HG03025 (cell line): ENCODE data around the gene ENDOG.
"Not testable (repeated sequence)": the region's sequence is repeated elsewhere in the genome, so short reads cannot be mapped to it uniquely, and the experiment has no call there.

Experiments
- ATAC-seq: cut with Tn5 transposase; IDR thresholded peaks from one replicate; pipeline ENCODE4 v1.9.1; 2021; ENCODE audit warnings: mild to moderate bottlenecking, moderate library complexity; ENCODE audit not compliant: unreplicated experiment, low FRiP score

The ENDOG gene

DNA sequence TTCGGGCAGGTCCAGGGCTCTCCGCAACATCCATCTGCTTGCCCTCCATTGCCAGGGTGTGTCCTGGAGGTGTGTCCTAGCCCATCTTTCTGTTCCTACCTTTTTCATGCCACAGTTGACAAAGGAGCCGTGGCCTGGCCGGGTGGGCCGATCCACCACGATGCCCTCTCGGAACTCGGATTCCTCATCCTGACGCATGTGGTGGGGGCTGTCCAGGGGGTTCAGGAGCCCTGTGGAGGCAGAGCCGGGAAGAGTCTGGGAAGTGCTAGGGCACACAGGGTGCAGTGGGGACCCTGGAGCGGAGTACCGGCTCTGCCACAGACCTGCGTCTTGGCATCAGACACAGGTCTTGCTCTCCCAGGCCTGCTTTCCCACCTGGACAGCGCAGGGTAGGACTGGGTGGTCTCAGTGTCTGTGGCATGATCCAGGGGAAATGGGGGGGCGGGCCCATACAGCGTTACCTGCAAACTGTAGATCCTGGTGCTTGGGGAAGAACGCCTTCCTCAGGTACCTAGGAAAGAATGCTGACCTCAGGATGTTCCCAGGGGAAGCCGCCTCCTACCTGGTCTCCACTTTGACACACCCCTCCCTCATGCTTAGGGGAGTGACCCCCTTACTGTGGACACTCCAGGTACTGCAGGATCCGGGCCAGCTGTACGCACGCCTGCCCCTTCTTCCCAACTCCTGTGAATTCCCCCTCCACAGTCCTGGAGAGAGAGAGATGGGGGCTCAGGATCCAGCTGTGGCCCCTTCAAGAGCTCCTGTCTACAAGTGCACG, 7.8 kb downstream of the ENDOG start:
- ATAC-seq: no peak

DNA sequence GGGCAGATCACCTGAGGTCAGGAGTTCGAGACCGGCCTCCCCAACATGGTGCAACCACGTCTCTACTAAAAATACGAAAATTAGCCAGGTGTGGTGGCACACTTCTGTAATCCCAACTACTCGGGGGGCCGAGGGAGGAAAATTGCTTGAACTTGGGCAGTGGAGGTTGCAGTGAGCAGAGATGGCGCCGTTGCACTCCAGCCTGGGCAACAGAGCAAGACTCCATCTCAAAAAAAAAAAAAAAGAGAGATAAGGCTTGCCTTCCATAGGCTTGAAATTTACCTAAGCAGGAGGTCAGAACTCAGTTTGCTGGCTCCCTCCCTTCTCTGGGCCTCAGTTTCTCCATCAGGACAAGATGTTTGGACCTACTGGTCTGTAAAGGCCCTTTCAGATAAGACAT, 10.0 kb downstream of the ENDOG start:
- ATAC-seq: no peak

DNA sequence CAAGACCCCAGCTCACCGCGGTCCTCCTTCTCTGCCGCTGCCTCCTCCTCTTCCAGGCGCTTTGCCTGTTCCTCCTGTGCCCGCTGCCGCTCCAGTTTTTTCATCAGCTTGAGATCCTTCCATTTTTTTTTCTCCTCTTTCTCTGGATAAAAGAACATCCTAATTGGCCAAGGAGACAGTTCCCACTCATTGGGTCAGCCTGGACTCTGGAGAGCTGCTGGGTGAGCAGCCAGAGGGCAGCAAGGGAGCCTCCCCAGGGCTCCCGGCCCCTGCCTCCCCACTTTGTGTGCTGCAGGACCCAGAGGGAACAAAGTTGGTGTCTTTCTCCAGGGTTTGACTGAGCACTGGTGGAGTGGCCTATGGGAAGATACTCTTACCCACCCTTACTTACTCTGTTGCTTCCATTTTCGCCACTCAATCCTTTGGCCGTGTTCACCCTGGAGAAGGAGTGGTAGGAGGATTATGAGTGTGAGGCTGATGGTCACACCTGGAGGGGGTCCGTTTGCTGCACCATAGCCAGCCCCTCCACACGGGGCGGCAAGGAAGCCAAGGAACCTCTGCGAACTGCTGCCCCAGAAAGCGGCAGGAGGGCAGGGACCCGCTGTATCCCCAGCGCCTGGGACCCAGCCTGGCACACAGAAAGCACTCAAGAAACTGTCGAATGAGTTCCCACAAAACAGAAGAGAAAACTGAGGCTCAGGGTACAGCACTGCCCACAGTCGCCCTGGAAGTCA, 10.6 kb downstream of the ENDOG start:
- ATAC-seq: no peak

DNA sequence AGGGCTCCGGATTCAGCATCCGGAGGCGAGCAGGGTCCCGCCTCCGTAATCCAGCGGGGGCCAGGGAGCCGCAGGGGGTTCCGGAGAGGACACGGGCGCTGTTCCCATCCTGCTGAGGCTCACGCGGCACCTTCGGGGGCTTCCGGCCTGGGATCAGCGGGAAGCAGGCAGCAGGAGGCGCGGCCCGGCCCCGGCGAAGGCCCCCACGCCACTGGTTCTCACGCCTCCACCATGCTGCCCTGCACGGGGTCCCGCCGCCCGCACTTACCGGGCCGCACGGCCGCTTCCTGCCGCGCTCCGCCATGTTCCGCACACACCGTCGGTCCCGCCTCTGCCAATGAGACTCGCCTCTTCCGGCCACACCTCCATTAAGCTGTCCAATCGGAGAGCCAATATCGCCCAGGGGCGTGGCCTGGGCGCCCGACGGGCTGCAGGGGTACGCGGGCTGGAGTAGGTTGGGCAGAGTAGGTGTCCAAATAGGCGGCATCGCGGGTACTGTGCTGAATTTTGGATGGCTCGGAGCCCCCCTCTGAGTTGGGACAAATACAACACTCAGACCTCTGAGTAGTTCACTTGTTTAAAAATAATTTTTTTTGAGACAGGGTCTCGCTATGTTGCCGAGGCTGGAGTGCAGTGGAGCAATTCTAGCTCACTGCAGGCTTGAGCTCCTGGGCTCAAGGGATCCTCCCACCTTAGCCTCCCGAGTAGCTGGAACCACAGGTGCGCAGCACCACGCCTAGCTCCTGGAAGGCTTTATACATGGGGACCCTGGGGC, 11.4 kb downstream of the ENDOG start, which contains the start of gene SPOUT1:
Gene SPOUT1, minus strand, starts transcription at position 318 of the 775 bp plus-strand sequence. Its CDS starts 14 bp downstream, at position 304.
- ATAC-seq: peak; percentile 92

DNA sequence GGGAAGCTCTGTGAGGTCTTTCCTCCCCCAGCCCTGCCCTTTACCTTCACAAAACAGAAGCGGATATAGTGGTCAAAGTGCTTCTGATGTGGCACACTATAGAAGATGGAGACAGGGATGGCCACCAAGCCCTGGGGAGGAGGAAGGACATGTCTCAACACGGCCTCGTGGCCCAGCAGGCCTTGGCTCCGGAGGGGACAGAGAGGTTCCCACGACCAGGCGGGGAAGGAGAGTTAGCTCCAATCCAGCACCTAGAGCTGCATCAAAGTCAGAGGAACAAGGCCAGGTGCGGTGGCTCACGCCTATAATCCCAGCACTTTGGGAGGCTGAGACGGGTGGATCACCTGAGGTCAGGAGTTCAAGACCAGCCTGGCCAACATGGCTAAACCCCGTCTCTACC, 15.4 kb downstream of the ENDOG start:
- ATAC-seq: no peak

DNA sequence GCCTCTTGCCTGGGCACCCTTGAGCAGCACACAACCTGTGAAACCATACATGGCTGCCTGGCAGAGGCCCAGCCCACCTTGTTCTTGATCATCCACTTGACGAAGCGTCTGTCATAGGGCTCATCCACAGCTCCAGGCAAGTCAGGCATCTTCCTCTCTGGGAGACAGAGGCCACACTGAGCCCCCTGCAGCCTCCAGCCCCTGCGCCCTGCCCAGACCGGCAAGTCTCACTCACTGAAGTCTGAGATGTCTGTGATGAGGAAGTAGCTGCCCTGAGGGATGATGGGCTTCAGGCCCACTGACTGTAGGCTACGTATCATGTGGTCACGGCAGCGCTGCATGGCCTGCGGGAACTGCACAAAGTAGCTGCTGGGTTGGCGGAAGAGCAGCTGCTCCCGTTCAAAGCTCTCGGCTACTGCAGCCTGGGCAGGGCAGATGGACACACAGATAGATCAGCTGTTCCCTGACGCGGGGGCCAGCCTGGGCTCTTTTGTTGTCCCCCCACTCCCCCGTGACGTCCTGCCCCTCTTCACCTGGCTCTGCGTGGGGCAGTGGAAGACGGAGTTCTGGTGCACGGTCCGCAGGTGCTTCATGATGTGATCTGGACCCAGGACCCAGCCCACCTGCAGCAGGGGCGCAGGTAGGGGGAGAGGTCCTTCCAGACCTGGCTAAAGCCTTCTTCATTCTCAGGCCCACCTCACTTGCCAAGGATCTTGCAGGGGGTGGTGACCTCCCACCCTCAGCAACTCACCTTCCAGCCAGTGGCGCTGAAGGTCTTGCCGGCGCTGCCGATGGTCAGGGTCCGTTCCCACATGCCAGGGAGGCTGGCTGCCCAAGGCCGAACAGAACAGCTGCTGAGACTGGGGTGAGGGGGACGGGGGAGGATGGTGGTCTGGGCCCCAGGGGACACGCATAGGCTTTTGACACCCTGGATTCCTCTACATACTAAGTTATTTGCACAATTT, 17.2 kb downstream of the ENDOG start:
- ATAC-seq: no peak

DNA sequence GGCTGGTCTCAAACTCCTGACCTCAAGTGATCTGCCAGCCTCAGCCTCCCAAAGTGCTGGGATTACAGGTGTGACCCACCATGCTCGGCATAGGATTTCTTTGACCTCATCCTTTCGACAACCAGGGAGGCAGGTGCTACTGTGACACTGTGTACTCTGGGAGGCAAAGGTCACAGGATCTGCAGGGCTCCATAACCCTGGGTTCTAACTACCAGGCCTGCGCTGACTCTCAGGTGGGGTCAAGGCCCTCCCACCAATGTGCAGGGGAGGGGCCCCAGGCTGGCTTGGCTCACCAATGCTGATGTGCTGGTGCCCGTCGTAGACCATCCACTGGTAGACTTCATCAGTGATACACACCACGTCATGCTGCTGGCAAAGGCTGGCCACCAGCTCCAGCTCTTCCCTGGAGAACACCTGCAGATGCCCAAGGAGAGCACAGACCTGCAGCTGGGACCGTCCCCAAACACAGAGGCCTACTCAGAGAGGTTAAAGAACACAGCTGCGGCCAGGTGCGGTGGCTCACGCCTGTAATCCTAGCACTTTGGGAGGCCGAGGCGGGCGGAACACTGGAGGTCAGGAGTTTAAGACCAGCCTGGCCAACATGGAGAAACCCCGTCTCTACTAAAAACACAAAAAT, 18.3 kb downstream of the ENDOG start:
- no peak for ATAC-seq

DNA sequence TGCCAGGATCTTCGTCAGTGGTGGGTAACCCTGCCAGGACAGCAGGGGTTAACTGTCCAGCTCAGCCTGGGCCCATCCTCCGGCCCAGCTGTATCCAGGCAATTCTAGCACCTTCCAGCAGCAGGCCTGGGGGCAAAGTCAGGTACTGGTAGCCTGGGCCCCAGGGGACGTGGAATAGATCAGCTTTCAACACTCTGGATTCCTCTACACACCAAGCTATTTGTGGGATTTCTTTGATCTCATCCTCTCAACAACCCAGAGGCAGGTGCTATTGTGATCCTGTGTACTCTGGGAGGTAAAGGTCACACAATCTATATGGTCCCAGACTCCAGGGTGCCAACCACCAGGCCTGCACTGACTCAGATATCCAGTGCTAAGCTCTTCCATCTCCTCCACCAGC, 20.0 kb downstream of the ENDOG start:
- no peak for ATAC-seq

DNA sequence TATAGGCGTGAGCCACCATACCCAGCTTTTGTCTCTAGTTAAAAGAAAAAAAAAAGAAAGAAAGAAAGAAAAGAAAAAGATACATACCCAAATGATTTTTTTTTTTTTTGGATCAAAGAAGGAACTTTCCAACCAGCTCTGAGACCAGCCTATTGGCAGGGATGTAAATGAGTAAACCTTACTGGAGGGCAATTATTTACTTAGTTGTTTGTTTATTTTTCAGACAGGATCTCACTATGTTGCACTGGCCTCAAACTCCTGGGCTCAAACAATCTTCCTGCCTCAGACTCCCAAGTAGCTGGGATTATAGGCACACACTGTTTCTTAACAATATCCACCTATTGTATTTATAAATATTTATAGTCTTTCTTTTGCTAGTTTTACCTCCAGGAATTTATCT, 22.2 kb downstream of the ENDOG start:
- ATAC-seq: no peak

DNA sequence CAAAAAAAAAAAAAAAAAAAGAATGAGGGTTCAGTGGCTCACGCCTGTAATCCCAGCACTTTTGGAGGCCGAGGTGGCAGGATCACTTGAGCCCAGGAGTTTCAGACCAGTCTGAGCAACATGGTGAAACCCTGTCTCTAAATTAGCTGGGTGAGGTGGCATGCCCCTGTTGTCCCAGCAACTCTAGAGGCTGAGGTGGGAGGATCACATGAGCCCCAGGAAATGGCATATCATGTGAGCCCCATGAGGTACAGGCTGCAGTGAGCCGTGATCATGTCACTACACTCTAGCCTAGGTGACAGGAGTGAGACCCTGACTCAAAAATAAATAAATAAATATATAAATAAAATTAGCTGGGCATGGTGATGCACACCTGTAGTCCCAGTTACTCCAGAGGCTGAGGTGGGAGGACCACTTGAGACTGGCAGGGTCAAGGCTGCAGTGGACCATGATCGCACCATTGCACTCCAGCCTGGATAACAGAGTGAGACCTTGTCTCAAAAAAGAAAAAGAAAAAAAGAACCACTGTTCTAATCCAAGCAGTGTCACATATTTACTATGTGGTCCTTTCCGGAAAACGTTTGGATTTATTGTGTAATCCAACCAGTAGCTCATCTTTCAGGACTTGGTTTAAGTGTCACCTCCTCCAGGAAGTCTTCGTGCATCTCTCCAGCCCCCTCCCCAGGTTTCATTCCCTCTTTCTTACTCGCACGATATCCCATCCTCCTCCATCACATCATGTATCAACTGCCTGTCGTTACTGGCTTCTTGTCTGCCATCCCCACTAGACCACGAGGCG, 23.6 kb downstream of the ENDOG start:
- ATAC-seq: no peak

DNA sequence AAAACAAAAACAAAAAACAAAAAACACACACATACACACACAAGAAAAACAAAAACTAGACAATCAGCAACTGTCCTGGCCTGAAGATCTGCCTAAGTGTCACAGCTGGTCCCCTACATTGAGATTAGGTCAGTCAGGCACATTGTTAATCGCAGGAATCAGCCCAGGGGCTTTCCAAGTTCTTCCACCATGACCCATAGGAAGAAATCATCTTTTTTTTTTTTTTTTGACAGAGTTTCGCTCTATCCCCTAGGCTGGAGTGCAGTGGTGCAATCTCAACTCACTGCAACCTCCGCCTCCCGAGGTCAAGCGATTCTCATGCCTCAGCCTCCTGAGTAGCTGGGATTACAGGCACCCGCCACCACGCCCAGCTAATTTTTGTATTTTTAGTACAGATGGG, 24.9 kb downstream of the ENDOG start:
- not testable (repeated sequence) for ATAC-seq

DNA sequence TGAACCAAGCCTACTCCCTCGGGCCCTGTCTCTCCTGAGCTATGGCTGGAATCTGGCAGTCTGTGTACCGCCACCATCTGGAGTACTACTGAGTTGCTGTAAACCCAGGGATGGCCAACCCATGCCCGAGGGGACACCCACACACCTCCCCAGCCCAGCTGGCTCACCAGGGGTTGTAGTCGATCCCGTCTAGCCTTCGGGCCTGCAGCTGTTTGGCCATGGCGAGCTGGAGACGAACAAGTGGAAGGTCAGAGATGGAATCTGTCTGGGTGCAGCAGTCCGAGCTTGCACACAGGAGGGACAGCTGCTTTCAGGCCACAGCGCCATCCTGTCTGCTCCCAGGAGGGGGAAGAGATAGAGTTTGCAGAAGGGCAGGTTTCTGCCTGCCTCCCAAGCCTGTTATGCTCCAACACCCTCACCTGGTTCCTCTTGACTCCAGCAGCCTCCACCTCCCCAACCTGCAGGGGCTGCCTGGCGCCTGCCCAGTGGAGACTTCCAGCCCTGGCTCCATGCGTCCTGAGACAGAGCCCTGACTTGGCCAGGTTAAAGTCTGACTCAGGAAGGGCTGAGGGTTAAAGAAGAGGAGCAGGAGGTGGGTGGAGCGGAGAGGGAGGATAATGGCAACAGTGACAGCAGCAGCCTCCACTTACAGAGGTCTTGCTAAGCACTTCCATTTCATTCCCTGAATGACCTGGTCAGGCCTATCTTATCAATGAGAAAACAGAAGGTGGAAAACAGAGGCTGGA, 27.1 kb downstream of the ENDOG start:
- no peak for ATAC-seq

DNA sequence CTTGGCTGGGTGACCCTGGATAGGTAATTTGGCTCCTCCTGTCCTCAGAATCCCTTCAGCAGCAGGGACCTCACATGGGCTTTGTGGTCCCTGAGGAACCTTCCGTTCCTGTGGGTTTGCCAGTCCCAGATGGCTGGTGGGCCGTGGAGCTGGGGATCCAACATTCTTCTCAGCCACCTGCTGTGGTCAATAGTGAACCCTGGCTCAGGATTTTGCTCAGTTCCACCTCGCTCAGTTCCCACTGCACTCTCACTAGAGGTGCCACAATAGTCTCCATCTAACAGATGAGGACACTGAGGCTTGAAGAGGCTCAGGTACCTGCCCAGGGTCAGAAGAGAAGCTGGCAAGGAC, 28.4 kb downstream of the ENDOG start:
- ATAC-seq: no peak

DNA sequence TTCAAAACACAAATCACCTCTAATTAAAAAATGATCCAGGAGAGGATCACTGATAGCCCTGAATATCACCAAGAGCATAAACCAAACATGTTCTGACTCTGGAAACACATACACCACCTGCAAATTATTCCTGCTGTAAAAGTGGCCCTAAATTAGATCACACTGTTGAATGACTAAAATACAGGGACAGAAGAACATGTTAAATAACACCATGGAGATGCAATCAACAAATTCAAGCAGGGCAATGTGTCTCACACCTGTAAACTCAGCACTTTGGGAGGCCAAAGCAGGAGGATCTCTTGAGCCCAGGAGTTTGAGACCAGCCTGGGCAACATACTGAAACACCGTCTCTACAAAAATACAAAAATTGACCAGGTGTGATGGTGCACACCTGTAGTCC, 29.5 kb downstream of the ENDOG start:
- no peak for ATAC-seq

DNA sequence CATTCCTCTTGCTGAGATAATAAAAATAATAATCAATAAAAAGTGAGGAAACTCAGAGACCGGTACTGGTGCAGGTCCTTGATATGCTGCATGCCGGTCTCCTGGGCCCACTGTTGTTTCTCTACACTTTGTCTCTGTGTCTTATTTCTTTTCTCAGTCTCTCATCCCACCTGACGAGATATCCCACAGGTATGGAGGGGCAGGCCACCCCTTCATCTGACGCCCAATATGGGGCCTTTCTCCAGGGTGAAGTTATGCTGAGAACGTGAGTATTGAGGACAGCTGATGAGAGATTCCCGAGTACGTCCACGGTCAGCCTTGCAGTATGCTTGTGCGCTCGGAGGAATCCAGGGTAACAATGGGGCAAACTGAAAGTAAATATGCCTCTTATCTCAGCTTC, 32.7 kb downstream of the ENDOG start:
- not testable (repeated sequence) for ATAC-seq

DNA sequence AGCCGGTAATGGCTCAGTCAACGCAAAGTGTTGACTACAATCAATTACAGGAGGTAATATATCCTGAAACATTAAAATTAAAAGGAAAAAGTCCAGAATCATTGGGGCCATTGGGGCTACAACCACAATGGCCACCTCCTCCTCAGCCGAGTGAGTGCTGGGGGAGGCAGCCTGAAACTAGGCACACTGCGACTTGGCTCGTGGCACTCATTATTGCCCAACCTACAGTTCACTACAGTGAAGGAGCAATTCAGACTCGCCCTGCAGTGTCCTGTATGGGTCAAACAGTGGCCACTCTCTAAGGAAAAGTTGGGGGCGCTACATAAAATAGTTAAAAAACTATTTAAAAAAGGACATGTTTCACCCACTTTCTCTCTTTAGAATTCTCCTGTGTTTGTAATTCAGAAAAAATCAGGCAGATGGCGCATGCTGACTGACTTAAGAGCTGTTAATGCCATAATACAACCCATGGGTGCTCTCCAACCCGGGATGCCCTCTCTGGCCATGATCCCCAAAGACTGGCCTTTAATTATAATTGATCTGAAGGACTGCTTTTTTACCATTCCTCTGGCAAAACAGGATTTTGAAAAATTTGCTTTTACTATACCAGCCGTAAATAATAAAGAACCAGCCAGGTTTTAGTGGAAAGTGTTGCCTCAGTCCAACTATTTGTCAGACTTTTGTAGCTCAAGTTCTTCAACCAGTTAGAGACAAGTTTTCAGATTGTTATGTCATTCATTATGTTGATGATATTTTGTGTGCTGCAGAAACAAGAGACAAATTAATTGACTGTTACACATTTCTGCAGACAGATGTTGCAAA, 33.7 kb downstream of the ENDOG start:
- ATAC-seq: not testable (repeated sequence)

DNA sequence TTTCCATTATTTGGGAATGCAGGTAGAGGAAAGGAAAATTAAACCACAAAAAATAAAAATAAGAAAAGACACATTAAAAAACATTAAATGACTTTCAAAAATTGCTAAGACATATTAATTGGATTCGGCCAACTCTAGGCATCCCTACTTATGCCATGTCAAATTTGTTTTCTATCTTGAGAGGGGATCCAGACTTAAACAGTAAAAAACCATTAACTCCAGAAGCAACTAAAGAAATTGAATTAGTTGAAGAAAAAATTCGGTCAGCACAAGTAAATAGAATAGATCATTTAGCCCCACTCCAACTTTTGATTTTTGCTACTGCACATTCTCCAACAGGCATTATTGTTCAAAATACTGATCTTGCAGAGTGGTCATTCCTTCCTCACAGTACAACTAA, 34.3 kb downstream of the ENDOG start:
- not testable (repeated sequence) for ATAC-seq
